Midbrain (tissue), 1 donor: ENCODE results near the gene GPC1.

Source experiments
- DNase-seq: peaks from one replicate; lab custom pipeline; 2025; lab: John Stamatoyannopoulos, UW

GPC1 gene

GRCh38 chr2:240501531-240501991 lies 66.1 kb downstream of the GPC1 start:
- no peak for DNase-seq

DNA sequence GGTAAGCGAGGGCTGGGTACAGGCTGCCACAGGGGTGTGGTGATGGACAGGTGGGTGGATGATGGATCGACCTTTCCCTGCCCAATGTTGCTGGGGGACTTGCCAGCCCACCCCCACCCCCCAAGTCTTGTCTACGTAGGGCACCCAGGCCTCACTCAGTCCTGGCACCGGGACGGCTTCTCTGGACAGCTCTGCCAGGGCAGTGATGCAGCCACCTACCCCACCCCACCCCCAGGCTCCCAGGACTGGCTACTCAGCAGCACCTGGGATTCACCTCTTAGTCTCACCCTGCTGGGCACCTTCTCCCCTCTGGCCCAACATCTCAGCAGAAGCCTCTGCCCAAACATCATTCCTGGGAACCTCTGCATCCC lies 66.6 kb downstream of the GPC1 start:
- DNase-seq, result no peak

GRCh38 chr2:240502430-240503121 lies 67.1 kb downstream of the GPC1 start:
- DNase-seq, result no peak

DNA sequence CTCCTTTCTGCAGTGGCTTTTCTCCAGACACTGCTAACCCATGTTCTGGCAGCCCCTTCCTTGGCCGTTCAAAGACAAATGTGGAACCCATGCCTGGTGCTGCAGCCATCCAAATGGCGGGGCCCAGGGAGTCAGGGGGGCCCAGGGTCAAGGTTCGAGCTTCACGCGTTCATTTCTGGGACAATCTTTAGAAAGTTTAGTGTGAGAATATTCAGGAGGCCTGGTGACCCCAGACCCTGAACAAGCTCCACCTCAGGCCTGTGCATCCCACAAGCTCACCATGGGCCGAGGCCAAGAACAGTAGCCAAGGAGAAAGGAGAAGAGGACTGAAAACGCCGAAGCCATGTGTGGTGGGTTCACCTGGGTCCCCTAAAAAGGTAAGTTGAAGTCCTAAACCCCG lies 67.9 kb downstream of the GPC1 start:
- DNase-seq, result no peak

GRCh38 chr2:240503848-240504247 lies 68.4 kb downstream of the GPC1 start:
- DNase-seq, result no peak

GRCh38 chr2:240505910-240506309 lies 70.4 kb downstream of the GPC1 start:
- no peak for DNase-seq

- no peak for DNase-seq
Observed at GRCh38 chr2:240506406-240507059, 71.1 kb downstream of the GPC1 start.

- no peak for DNase-seq
Observed at GRCh38 chr2:240507060-240507777, 71.8 kb downstream of the GPC1 start.

DNA sequence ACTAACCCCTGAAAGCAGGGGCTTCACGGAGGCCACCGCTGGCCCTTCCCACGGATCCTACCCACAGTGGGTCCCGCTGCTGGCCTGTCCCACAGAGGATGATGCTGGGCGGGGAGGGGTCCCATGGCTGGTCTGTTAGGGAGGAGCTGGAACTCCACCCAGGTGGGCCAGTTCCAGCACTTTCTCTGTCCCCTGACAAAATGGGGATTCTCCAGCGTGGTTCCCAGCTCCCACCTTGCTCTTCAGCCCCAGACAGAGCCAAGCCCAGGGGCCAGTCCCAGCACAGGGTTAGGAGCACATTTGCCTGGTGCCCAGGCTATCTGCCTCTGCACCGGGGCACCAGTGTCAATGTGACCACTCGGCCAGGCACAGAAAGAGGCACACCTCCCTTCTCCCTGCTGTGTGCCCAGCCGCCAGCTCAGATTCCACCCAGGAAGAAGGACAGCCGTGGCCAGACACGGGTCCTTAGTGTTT lies 72.4 kb downstream of the GPC1 start:
- no peak for DNase-seq

DNA sequence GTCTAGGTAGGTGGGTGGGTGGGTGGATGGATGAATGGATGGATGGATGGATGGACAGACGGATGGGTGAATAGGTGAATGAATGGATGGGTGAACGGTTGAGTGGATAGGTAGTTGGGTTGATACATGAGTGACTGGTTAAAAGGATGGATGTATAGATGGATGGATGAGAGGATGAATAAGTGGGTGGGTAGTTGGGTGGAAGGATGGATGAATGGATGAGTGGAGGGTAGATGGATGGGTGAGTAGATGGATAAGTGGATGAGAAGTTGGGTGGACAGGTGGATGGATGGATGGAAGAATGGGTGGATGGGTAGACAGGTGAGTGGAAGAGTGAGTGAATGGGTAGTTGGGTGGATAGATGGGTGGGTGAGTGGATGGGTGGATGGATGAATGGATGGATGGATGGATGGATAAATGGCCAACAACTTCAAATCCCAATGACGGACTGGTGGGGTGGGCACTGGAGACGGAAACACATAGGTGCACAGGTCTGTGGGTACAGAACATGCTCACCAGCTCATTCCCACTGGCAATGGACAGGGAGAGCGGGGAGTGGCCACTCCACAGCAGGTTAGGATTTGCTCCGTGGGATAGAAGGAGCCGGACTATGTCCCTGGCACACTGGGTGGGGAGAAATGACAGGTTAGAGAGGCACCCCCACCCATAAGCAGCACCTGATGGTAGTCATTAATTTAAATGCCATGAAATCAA lies 73.5 kb downstream of the GPC1 start:
- DNase-seq, result no peak

DNA sequence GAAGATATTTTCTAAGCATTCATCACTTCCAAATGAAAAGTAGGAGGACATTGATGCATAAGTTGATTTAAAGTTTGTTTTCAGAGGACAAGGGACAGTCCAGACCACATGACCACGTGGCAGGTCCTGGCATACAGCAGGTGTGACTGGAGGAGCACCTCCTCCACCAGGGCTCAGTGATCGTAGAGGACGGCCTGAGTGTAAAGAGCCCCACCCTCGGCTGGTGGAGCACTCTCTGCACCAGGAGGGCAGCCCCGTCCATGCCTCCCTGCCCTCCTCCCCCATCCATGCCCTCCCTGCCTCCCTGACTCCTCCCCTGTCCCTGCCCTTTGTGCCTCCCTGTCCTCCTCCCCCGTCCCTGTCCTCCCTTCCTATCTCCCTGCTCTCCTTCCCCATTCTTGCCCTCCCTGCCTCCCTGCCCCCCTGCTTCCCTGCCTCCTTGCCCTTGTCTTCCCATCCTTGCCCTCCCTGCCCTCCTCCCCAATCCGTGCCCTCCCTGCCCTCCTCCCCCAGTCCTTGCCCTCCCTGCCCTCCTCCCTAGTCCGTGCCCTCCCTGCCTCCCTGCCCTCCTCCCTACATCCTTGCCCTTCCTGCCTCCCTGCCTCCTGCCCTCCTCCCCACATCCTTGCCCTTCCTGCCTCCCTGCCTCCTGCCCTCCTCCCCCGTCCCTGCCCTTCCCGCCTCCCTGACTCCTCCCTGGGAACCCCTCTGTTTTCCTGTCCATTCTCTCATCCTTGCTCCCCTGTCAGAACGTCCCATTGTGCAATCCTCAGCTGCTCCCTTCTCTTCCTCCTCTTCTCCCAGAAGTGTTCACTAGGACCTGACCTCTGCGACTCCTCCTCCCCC lies 74.4 kb downstream of the GPC1 start:
- DNase-seq, result no peak

GRCh38 chr2:240510513-240511210 lies 75.2 kb downstream of the GPC1 start:
- DNase-seq, result no peak

DNA sequence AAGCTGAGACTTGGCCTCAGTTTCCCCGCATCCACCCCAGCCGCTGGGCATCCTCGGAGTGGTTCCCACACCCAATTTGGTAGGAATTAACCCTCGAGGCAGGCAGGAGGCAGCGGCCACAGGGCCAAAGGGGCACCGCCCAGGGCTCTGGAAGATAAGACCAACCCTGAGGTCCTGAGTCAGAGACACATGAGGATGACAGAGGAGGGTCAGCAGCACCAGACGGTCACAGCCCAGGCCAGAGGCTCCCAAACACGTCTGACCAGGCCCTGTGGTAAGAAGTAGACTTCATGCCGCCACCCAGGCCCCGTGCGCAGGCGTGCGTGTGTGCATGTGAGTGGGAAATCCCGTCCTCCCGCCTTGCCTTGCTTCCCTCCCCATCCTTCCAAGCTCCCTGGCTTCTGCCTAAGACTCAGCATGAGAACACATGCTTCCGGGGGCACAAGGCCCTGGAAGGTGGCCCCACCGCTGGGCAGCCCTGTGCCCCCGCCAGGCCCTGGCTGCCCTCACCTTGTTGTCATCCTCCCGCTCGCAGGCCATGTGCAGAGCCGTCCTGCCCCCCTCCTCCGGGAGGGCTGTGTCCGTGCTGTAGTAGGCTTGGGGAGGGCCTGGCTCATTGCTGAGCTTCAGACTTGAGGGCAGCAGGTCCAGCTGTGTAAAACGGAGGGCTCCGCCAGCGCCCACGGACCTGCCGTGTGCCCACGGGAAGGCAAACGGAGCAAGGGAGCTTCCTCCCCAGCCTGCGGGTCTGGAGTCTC lies 76.1 kb downstream of the GPC1 start:
- no peak for DNase-seq

GRCh38 chr2:240512109-240512485 lies 76.6 kb downstream of the GPC1 start:
- DNase-seq, result no peak

DNA sequence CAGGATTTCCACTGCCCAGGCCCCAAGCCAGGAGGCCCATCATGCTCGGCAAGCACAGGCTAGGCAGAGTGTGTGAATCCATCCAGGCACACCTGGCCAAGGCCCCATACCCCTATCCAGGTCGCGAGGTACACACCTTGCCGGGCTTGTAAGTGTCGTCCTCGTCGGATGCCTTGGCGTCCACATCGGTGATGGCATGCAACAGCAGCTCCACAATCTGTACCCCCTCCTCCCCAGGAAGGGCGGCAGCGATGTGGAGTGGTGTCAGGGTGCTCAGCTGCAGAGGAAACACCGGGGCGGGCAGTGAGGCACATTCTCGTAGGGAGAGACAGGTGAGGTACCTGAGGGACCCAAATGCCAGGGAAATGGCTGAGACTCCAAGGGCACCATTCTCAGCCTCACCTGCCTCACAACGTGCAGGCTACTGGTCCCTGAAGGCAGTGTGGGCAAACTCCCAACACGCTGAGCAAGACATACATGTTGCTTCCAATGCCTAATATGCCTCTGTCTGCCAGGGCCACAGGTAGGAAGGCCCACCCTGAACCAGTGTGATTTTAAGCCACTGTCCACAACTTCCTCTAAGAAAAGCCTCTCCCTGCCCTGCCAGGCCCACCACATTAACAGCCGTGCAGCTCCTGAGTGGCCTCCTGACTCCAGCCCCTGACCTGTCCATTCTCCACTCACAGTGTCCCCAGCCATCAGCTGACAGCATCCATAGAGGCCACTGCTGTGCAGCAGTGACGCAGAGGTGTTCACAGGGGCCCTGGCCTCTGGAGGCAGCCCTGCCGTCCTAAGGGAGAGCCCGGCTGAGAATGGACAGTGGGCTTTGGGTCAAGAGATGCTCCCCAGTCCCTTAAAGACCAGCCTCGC lies 77.4 kb downstream of the GPC1 start:
- no peak for DNase-seq

GRCh38 chr2:240513549-240514287 lies 78.3 kb downstream of the GPC1 start:
- DNase-seq, result peak; percentile 34

DNA sequence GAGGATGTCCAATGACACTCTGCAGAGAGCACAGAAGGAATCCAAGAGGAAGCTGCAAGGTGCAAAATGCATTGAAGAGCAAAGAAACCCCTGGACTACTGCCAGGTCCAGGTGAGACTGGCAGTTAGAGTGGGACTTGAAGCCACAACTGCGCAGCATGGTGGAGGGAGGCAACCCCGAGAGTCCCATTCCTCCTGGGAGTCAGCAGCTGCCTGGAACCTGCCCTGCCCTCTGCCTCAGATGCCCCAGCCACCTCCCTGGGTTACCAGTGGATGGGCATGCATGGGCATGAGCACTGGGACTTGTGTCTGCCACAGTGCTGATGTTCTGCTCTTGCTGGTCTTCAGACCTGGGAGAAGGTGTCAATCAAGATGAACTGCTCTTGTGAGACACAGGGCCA lies 79.2 kb downstream of the GPC1 start:
- no peak for DNase-seq

DNA sequence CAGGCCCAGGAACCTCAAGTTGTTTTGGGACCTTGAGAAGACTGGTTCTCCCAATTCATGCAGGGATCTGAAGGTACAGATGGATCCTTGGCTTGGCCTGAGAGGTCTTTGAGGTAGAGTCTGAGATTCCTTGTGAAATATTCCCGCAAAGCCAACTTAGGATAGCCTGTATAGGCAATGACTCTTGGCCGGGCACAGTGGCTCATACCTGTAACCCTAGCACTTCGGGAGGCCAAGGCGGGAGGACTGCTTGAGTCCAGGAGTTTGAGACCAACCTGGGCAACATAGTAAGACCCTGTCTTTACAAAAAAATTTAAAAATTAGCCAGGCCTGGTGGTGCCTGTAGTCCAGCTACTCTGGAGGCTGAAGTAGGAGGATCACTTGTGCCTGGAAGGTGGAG lies 81.9 kb downstream of the GPC1 start:
- no peak for DNase-seq
